Cardiac septum (tissue), 1 donor: ENCODE results near the gene MAP1S. TPM values are rescaled to one million over a fixed set of nuclear protein-coding genes. Genes with fewer than 3 reads are reported as not detected.
"Not testable (repeated sequence)": the region's sequence is repeated elsewhere in the genome, so short reads cannot be mapped to it uniquely, and the experiment has no call there.

Experiments used
- DNase-seq: peaks from one replicate; pipeline ENCODE4 v3.0.0-alpha.2; 2020; ENCODE audit warnings: low spot score
- intact Hi-C: fragments of 100-400 bp; cut with DNase I; formaldehyde crosslinking; loops from one replicate; pipeline ENCODE4 v1.14.0; 2022
- total RNA-seq: library from RNA; stranded (reverse); fragmentation: NEBNext Ultra II Directional; extraction: Animal tissue kit (Norgen Biotek cat#: 25700); gene quantifications from one replicate; pipeline ENCODE4 v1.2.1, GENCODE V29; 2021
- donor health status: DM: no; HTN: no; CAD: no.

Gene MAP1S
- total RNA-seq, 1 donor from 2014 or later: 27.5 TPM

DNA sequence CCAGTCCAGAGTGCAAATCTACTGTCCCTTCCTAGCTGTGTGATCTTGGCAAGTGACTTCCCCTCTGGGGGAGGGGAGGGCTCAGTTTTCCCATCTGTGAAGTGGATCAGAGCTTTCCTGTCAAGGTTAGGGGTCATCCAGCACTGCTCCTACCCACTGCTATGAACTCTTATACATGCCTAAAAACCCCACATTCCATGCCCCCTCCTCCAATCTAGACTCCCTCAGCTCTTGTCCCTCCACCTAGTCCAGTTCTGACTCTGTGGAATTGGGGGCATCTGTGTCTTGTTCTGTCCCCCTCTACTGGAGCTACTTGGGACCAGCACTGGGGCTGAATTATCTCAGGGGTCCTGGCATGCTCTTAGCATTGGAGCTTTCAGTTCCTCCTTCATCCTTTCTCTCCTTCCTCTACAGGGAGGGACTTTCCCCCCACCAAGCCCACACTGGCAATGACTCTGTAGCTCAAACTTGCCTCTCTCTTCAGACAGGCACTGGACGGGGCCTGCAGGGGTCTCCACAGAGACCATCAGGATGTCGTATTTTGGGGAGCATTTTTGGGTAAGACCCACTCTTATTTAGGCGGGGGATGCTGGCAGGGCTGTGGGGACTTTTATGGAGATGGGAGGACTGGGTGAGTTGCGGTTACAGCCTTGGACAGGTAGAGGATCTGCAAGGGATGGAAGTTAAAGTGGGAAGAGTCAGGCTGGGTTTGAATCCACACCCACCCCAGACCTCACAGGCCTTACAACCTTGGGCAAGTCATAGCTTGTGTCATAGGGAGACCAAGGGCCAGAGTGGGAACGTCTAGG, 35.6 kb downstream of the MAP1S start:
- intact Hi-C loops: no loop called here
- no peak for DNase-seq

GRCh38 chr19:17755443-17755890, 36.2 kb downstream of the MAP1S start:
- intact Hi-C loops: no loop called here
- DNase-seq: no peak

DNA sequence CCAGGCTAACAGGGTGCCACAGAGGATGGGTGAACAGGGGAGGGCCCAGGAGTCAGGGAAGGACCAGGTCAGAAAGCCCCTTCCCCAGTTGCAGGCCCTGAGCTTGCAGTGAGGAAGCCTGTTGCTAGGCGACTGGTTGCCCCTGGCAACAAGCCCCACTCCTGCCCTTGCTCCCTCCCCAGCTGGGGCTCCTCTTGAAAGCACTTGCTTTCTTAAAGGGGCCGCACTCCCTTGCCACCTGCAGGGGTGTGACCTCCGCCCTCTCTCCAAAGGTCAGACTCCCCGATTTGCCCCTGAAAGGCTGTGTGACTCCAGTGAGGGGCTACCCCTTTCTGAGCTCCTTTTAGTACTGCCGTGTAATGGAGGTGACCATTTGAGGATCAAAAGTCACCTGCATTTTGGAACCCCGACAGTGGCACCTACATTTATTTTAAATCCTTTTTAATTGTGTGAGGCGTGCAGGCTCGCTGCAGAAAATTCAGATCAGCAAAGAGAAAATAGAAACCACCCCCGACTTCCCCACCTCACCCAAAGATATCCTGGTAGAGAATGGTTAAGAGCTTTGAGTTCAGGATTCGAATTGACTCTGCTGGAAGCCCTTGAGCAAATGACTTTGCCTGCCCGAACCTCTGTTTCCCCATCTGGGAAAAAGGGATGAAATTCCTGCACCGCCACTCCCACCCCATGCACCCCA, 36.8 kb downstream of the MAP1S start:
- intact Hi-C loops: no loop called here
- no peak for DNase-seq

DNA sequence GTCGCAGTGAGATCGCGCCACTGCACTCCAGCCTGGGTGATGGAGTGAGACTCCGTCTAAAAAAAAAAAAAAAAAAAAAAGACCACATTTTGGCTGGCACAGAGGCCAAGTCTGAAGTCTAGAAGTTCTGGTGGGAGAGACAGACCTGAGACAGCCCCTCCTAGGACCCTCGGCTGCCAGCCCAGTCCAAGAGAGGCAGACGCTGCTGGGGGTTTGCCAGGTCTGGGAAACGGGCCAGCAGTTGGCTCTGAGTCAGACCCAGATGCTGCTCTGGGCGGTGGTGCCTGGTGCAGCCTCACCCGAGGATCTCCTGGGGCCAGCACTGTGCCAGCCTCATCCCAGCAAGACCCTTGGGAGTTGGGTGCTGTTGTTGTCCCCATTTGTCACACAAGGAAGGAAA, 37.8 kb downstream of the MAP1S start:
- no peak for DNase-seq
- intact Hi-C loops: no loop called here

DNA sequence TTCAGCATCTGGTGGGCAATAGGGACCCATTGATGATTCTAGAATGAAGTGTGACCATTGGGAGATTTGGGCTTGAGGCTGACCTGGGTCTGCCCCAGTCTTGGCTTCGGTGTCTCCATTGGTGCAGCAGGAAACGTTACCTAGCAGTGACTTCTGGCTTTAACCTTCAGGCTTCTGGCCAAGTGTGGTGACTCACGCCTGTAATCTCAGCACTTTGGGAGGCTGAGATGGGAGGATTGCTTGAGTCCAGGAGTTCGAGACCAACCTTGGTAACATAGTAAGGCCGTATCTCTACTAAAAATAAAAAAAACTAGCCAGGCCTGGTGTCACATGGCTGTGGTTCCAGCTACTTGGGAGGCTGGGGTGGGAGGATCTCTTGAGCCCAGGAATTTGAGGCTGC, 39.2 kb downstream of the MAP1S start:
- DNase-seq: no peak
- intact Hi-C loops: no loop called here

DNA sequence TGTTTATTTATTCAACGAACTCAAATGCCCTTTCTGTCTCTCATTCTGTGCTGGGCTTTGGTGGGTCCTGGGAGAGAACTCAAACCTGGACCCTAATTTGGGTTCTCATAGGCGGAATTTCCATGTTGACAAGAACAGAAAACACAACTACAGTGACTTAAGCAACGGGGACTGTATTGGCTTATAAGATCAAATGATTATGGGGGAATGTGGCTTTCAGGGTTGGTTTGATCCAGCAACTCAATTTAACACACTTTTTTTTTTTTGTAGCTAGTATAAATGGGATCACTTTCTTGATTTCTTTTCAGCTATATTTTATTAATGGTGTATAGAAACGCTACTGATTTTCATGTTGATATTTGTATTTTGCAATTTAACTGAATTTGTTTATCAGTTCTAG, 41.9 kb downstream of the MAP1S start:
- intact Hi-C loops: no loop called here

GRCh38 chr19:17762505-17763229, 43.4 kb downstream of the MAP1S start:
- no peak for DNase-seq
- intact Hi-C loops: no loop called here

More for the DNA sequence above, 41.9 kb downstream of the MAP1S start:
- DNase-seq: no peak

DNA sequence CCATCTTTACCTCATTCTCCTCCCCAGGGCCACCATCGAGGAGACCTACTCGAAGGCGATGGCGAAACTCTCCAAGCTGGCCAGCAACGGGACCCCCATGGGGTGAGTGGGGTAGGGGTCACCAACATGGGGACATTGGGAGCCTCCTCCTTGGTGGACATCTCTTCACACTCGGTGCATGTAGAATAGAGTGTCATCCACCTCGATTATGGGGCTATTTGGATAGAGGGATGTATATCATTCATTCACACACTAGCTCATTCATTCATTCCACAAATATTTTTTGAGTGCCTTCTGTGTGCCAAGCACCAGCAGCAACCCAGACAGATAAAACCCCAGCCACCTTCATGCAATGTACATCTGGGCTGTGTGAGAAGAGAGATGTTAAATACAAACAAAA, 45.1 kb downstream of the MAP1S start:
- DNase-seq: no peak
- intact Hi-C loops: no loop called here

DNA sequence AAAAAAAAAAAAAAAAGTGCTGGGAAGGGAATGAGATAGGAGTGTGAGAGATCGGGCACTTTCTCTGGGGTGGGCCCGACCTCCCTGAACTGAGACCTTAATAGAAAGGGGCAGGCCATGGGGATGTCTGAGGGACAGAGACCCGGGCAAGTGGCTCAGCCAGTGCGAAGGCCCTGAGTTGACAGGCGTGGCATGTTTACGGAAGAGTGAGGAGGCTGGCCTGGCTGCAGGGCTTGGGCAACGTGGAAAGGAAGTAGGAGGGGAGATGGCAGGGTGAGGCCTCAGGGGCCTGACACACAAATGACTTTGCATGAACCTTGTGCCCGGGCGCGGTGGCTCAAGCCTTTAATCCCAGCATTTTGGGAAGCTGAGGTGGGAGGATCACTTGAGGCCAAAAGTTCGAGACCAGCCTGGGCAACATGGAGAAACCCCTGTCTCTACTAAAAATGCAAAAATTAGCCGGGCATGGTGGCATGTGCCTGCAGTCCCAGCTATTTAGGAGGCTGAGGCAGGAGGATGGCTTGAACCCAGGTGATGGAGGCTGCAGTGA, 45.9 kb downstream of the MAP1S start:
- peak; percentile 94 for DNase-seq
- intact Hi-C loops: loop anchor here (5.0 kb wide), 1 partner anchor 63 kb away; no protein-coding TSS in a partner anchor

- intact Hi-C loops: loop anchor here (5.0 kb wide), 1 partner anchor 64 kb away; no protein-coding TSS in a partner anchor
These were observed 47.4 kb downstream of the MAP1S start for GRCh38 chr19:17766543-17767131.

DNA sequence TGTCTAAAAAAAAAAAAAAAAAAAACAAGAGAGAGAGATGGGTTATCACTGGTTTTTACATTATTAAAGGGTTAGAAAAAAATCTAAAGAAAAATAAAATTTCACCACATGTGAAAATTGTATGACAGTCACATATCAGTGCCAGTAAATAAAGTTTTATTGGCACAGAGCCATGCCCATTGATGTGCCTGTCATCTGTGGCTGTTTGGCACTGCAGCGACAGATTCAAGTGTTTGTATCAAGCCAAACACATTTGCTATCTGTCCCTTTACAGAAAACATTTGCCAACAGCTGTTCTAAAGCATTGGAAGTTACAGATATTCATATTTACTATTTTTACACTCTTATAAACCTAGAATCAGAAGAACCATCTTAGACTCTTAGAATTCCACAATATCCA, 48.3 kb downstream of the MAP1S start:
- DNase-seq: no peak

More at GRCh38 chr19:17766543-17767131, 47.4 kb downstream of the MAP1S start:
- peak; percentile 89 for DNase-seq

GRCh38 chr19:17770613-17771012, 51.3 kb downstream of the MAP1S start:
- intact Hi-C loops: no loop called here
- DNase-seq: no peak

More for the DNA sequence above, 48.3 kb downstream of the MAP1S start:
- intact Hi-C loops: loop anchor here (5.0 kb wide), 1 partner anchor 65 kb away; no protein-coding TSS in a partner anchor

DNA sequence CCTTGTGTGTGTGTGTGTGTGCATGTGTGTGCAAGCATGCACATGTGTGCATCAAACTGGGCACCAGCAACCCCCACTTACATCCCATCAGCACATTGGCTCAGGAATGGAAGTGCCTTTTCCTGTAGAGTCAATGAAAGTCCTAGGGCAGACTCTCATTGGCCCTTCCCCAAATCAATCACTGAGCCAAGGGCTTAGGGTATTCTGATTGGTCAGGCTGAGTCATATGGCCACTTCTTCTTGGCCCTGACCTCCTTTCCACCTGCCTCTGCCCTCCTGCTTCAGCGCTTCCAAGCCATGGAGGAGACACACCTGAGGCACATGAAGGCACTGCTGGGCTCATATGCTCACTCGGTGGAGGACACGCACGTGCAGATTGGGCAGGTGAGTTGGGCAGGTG, 52.9 kb downstream of the MAP1S start:
- intact Hi-C loops: no loop called here
- no peak for DNase-seq

DNA sequence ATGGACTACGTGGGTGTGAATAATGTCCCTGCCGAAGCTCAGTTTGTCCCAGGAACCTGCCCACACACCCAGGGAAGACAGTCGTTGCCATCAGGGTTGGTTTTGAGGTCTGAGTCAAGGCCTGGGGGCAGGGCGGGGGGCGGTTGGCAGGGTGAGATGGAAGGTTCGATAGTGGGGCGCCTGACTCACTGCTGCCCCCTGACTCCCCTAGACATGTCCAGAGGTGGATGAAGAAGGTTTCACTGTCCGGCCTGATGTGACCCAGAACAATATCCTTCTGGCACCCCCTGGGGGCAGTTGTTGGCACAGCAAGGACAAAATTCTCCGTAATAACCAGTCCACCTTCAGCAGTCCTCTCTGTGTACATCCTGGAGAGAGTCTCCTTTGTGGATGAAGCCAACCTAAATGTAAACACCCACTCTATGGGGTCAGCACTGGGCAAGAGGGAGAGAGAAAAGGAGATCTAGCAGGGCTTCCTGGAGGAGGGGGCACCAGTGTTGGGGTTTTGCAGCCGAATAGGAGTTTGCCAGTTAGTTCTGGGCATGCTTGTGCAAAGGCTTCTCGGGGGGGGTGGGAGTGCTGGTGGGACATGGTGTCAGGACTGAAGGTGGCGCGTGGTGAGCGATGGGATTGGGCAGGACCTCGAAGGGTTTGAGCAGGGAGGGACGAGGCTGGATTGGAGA, 56.1 kb downstream of the MAP1S start:
- DNase-seq: no peak
- intact Hi-C loops: no loop called here

DNA sequence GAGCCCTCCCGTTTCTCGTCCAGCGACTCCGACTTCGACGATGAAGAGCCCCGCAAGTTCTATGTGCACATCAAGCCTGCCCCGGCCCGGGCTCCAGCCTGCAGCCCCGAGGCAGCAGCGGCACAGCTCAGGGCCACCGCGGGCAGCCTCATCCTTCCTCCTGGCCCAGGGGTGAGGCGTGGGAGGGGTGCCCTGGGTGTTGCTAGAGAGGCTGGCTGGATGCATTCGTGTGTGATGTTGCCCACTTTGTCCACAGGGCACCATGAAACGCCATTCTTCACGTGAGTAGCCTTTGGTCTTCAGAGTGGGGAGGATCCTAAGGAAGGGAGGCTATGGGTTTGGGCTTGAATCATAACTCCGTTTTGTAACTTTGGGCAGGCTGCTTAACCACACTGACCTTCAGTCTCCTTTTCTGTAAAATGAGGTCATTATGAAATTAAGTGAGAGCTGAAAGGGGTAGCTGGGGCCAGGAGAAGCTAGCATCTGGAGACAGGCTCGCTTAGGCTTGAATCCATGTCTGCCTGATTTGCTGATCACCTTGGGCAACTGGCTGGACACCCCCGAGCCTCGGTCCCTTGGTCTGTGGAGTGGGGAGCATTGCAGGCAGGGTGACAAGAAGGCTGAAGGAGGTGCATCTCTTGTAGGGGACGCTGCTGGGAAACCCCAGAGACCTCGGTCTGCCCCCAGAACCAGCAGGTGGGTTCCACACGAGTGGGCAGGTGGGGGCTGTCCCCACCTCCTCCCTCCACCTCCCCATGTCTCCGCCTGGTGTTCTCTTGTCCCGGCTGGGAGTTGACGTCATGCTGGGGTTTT, 56.9 kb downstream of the MAP1S start:
- no peak for DNase-seq
- intact Hi-C loops: no loop called here

- DNase-seq, intact Hi-C loops: not testable (repeated sequence)
These were observed 58.6 kb downstream of the MAP1S start for GRCh38 chr19:17777840-17778239.

DNA sequence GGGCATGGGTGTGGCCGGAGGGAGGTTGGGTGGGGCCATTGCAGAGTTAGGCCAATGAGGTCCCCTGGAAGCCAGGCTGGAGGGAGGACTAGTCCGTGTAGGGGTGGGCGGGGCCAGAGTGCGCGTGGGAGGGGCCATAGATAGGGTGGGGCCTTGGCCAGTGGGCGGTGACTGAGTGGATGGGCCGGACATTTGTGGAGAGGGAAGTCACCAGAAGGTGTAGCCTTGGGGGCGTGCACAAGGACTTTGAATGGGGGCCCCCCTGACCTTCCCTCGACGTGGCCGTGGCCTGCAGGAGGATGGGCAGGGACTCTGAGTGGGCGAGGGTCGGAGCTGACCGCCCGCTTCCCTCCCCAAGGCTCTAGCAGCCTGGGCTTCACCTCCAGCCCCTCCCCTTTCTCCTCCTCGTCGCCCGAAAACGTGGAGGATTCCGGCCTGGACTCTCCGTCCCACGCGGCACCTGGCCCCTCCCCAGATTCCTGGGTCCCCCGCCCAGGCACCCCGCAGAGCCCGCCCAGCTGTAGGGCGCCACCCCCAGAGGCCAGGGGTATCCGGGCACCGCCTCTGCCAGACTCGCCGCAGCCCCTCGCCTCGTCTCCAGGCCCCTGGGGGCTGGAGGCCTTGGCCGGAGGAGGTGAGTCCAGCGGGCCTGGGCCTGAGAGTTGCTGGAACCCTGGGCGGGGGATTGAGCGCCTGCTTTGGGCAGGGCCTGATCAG, 59.1 kb downstream of the MAP1S start:
- intact Hi-C loops: no loop called here
- peak; percentile 86 for DNase-seq
